Kidney epithelial cell (primary cell): Measurements from ENCODE around the gene KRT33A. TPM values are rescaled to one million over a fixed set of nuclear protein-coding genes. Genes with fewer than 3 reads are reported as not detected.
"Not testable (repeated sequence)": the region's sequence is repeated elsewhere in the genome, so short reads cannot be mapped to it uniquely, and the experiment has no call there.

Experiments used
- DNase-seq: peaks from one replicate; pipeline ENCODE4 v3.0.0-alpha.2; 2010; ENCODE audit warnings: low read depth
- H3K27me3 ChIP-seq: 2 replicates; pipeline ENCODE4 v1.6.0; 2011; ENCODE audit warnings: low read length; ENCODE audit not compliant: control insufficient read depth, insufficient read depth
- H3K36me3 ChIP-seq: 2 replicates; pipeline ENCODE4 v1.5.1; 2011; ENCODE audit warnings: low read length; ENCODE audit not compliant: control insufficient read depth, insufficient read depth
- H3K4me3 ChIP-seq: 2 replicates; pipeline ENCODE4 v1.5.1; 2011; ENCODE audit warnings: low read depth, mild to moderate bottlenecking, control low read depth, low read length
- total RNA-seq: library from RNA; depleted of rRNA; stranded (reverse); fragments of >200 nt; gene quantifications from 2 replicates; pipeline ENCODE4 v1.2.3, GENCODE V29; 2015
- TF ChIP-seq, protein P1 (sequence below): IDR thresholded peaks from 2 replicates; pipeline ENCODE4 v1.5.1; 2011; ENCODE audit warnings: mild to moderate bottlenecking, moderate library complexity, low read length, control low read depth, inconsistent platforms; ENCODE audit not compliant: insufficient read depth, poor library complexity, severe bottlenecking

Gene KRT33A
- total RNA-seq, 1 donor from 2014 or later: not detected

DNA sequence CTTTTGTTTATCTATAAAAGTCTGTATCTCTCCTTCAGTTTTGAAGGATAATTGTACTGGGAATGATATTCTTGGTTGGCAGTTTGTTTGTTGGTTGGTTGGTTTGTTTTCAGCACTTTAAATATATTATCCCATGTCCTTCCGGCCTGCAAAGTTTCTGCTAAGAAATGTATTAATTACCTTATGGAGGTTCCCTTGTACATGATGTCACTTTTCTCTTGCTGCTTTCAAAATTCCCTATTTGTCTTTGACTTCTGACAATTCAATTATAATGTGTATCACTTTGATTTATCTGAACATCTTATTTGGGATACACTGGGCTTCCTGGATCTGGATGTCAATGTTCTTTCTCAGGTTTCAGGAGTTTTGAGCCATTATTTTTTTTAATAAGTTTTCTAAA is 35.6 kb upstream of the KRT33A start:
- no peak for DNase-seq
- Histone ChIP-seq H3K27me3 (no peaks in the 10 kb centered on the region), H3K4me3 (no peak overlapping the region), H3K36me3 (no peaks in the 10 kb centered on the region)
- TF ChIP-seq, protein P1, sequence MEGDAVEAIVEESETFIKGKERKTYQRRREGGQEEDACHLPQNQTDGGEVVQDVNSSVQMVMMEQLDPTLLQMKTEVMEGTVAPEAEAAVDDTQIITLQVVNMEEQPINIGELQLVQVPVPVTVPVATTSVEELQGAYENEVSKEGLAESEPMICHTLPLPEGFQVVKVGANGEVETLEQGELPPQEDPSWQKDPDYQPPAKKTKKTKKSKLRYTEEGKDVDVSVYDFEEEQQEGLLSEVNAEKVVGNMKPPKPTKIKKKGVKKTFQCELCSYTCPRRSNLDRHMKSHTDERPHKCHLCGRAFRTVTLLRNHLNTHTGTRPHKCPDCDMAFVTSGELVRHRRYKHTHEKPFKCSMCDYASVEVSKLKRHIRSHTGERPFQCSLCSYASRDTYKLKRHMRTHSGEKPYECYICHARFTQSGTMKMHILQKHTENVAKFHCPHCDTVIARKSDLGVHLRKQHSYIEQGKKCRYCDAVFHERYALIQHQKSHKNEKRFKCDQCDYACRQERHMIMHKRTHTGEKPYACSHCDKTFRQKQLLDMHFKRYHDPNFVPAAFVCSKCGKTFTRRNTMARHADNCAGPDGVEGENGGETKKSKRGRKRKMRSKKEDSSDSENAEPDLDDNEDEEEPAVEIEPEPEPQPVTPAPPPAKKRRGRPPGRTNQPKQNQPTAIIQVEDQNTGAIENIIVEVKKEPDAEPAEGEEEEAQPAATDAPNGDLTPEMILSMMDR: no peak

DNA sequence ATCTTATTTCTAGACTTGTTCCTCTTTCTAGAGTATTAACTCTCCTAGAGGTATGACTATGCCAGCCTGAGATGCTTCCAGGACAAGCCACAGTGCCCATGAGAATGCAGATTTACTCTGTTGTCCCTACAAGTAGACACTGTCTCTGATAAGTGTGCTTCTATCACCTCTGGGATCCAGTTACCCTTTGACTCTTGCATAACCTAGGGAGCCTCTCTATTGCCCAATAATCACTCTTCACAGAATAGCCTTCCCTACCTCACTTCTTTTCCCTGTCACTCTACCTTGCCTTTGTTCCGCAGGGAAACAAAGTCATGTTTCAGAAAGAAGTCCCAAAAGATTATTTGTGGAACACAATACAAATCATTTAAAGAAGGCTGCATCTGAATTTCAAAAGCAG is 33.1 kb upstream of the KRT33A start:
- DNase-seq: no peak

DNA sequence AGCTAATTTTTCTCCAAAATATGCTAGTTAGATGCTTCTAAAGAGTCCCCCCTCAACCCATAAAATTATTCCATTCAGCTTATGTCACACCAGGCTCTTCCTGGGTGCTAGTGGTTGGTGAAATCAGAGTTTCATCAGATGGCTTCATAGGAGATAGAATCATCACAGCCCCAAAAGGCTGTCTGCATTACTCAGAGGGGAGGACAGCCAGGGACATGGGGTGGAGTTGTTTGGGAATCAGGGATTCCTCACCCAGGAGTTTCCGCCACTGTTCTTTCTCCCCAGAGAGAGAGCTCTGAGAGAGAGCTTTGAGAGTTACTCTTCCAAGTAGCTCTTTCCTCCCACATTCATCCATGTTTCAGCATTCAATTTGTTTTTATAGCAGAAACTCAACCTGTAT is 31.8 kb upstream of the KRT33A start:
- Histone ChIP-seq H3K27me3 (no peaks in the 10 kb centered on the region), H3K36me3 (no peaks in the 10 kb centered on the region)
- TF ChIP-seq, protein P1: no peak

More for the DNA sequence above, 33.1 kb upstream of the KRT33A start:
- Histone ChIP-seq H3K4me3 (no peak overlapping the region), H3K36me3 (no peaks in the 10 kb centered on the region), H3K27me3 (no peaks in the 10 kb centered on the region)
- TF ChIP-seq, protein P1: no peak

DNA sequence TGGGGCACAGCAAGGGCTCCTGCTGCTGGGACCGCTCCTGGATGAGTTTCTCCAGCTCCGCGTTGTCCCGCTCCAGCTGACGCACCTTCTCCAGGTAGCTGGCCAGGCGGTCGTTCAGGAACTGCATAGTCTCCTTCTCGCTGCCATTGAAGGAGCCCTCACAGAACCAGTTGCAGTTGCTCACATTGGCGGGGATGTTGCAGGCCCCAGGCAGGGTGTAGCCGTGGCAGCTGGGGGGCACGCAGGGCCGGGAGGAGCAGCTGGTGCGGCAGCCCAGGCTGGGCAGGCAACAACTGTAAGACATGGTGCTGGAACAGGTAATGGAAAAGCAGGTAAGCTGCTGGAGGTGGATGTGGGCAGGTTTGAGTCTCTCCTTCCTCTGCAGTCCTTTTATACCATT is 31.3 kb upstream of the KRT33A start, which contains the start of gene KRT34:
Gene KRT34, minus strand, starts transcription at position 364 of the 400 bp plus-strand sequence. Its CDS starts 60 bp downstream, at position 304.
- not testable (repeated sequence) for H3K4me3 ChIP-seq, H3K36me3 ChIP-seq, DNase-seq, H3K27me3 ChIP-seq

More for the DNA sequence above, 31.8 kb upstream of the KRT33A start:
- DNase-seq: no peak
- no peak overlapping the region for H3K4me3 ChIP-seq

DNA sequence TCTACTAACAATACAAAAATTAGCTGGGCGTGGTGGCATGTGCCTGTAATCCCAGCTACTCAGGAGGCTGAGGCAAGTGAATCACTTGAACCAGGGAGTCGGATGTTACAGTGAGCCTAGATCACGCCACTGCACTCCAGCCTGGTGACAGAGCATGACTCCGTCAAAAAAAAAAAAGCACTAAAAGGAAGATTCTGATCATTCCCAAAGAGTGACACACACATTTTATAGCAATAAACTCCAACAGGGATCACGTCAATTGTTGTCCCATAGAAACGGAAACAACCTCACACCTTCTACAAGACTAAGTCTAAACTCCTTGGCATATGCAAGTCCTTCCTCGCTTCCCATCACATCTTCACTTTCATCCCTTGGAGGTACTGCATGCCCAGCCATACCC is 29.5 kb upstream of the KRT33A start:
- DNase-seq: peak; percentile 53
- not testable (repeated sequence) for H3K36me3 ChIP-seq, H3K27me3 ChIP-seq, H3K4me3 ChIP-seq

DNA sequence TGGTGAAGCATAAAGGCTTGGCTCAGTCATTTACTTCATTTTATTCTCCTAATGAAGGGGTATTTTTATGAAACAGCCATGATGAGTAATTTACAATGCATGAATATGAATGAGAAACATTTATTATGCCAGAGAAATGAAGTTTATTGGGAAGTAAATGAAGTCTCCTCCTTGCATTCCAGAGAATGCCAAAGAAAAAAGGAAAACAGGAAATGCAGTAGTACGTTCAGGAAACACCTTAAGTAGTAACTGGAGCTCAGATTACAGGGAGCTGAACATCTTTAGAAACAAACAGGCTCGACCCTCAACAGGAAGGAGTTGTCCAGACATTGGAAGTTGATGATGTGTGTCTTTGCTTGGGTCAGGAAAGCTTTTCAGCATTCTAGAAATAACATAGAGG is 26.9 kb upstream of the KRT33A start:
- Histone ChIP-seq H3K36me3 (no peaks in the 10 kb centered on the region), H3K4me3 (no peak overlapping the region), H3K27me3 (no peaks in the 10 kb centered on the region)
- DNase-seq: no peak
- TF ChIP-seq, protein P1: no peak

DNA sequence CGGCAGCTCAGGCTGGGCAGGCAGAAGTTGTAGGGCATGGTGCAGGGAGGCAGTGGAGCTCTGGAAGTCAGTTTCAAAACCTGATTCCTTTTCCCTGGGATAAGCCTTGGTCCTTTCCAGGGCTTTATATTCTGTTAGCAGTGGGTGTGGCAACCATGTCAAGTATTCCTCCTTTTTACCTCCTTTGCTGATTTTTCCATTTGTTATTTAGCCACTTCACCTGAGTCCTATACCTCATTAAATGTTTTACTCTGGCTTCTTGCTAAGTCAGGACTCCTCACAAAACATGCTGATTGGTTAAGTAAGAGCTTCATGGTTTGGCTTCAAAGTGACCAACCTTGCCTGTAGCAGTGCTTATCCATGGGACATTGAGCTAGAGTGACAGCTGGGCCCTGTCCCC is 19.1 kb upstream of the KRT33A start, which contains the start of gene KRT33B:
Gene KRT33B, minus strand, starts transcription at position 101 of the 400 bp plus-strand sequence. Its CDS starts 63 bp downstream, at position 38.
- Histone ChIP-seq H3K36me3 (no peaks in the 10 kb centered on the region), H3K27me3 (no peaks in the 10 kb centered on the region), H3K4me3 (no peak within 1 kb of the TSS)
- TF ChIP-seq, protein P1: no peak
- DNase-seq: no peak
